ENCODE results near the gene LHFPL6. TPM values are rescaled to one million over a fixed set of nuclear protein-coding genes. Genes with fewer than 3 reads are reported as not detected.

LHFPL6 gene
- total RNA-seq, 1 experiment from 2014 or later, result 25.7 TPM

DNA sequence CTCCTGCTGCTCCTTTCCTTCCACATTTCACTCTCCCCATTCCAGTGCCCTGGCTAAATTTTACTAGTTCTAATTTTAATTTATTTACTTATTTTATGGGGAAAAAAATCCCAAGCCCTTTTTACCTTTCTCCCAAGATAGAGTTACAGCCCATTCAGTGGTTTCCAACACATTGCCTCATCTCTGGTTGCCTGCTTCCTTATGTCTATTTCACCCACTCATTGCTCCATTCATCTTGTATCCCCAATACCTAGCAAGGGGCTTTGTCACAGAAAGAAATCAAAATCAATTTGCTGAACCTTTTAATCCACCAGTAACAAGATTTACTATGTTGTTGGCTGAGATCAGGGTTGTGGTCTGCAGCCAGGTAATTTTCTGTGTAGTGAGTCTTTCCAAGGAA is 55.9 kb downstream of the LHFPL6 start:
- H3K36me3 ChIP-seq (ENCODE audit: control insufficient read depth, insufficient read depth, low read length), result no peaks in the 10 kb centered on the region
- CTCF ChIA-PET, result no interaction called here

DNA sequence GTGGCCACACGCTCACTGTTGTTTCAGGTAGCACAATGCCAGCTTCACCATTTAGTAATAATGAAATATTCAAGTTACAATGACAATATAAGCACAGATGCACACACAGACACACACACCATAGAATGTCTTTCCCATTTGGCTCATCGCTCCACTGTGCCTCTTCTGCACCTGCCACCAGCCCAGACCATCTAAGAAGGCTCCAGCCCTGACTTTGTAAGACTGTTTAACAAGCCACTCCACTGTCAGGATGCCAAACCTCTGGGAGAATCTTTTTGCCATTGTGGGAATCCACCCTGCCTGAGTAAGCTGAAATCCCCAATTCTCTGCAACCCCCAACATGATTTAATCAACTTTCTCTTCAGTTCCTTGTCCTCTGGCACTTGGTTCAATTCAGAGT is 60.6 kb downstream of the LHFPL6 start:
- in situ Hi-C loops (cut with HindIII; ENCODE audit: low pct_unique_long_range_greater_than_20kb, low sequenced_read_pairs) (no loop called here), intact Hi-C loops (cut with micrococcal nuclease; ENCODE audit: unreplicated experiment) (no loop called here)
- Histone ChIP-seq H3K27me3 (ENCODE audit: control insufficient read depth, insufficient read depth, low read length) (no peaks in the 10 kb centered on the region), H3K4me1 (ENCODE audit: control insufficient read depth, insufficient read depth, low read length) (no peaks in the 10 kb centered on the region), H3K9me3 (ENCODE audit: control insufficient read depth, insufficient read depth, low read depth, low read length) (no peaks in the 10 kb centered on the region), H3K4me3 (ENCODE audit: low read depth in 2 of 2, low read length in 2 of 2) (no peak overlapping the region), H3K27ac (ENCODE audit: low read length) (no peak overlapping the region), H3K36me3 (ENCODE audit: control insufficient read depth, insufficient read depth, low read length) (no peaks in the 10 kb centered on the region)
- ChIA-PET CTCF (no interaction called here), POLR2A (no interaction called here)
- TF ChIP-seq, protein P1, sequence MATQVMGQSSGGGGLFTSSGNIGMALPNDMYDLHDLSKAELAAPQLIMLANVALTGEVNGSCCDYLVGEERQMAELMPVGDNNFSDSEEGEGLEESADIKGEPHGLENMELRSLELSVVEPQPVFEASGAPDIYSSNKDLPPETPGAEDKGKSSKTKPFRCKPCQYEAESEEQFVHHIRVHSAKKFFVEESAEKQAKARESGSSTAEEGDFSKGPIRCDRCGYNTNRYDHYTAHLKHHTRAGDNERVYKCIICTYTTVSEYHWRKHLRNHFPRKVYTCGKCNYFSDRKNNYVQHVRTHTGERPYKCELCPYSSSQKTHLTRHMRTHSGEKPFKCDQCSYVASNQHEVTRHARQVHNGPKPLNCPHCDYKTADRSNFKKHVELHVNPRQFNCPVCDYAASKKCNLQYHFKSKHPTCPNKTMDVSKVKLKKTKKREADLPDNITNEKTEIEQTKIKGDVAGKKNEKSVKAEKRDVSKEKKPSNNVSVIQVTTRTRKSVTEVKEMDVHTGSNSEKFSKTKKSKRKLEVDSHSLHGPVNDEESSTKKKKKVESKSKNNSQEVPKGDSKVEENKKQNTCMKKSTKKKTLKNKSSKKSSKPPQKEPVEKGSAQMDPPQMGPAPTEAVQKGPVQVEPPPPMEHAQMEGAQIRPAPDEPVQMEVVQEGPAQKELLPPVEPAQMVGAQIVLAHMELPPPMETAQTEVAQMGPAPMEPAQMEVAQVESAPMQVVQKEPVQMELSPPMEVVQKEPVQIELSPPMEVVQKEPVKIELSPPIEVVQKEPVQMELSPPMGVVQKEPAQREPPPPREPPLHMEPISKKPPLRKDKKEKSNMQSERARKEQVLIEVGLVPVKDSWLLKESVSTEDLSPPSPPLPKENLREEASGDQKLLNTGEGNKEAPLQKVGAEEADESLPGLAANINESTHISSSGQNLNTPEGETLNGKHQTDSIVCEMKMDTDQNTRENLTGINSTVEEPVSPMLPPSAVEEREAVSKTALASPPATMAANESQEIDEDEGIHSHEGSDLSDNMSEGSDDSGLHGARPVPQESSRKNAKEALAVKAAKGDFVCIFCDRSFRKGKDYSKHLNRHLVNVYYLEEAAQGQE (IDR thresholded peaks at IDR 0.05; ENCODE audit: insufficient read depth in 1 of 2, low read depth in 2 of 2, low read length in 1 of 2), result no peak
- TF ChIP-seq POLR2AphosphoS5 (IDR thresholded peaks at IDR 0.05; ENCODE audit: low read depth, low read length), result no peak
- TF ChIP-seq, protein P2, sequence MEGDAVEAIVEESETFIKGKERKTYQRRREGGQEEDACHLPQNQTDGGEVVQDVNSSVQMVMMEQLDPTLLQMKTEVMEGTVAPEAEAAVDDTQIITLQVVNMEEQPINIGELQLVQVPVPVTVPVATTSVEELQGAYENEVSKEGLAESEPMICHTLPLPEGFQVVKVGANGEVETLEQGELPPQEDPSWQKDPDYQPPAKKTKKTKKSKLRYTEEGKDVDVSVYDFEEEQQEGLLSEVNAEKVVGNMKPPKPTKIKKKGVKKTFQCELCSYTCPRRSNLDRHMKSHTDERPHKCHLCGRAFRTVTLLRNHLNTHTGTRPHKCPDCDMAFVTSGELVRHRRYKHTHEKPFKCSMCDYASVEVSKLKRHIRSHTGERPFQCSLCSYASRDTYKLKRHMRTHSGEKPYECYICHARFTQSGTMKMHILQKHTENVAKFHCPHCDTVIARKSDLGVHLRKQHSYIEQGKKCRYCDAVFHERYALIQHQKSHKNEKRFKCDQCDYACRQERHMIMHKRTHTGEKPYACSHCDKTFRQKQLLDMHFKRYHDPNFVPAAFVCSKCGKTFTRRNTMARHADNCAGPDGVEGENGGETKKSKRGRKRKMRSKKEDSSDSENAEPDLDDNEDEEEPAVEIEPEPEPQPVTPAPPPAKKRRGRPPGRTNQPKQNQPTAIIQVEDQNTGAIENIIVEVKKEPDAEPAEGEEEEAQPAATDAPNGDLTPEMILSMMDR (IDR thresholded peaks at IDR 0.05), result no peak
- TF ChIP-seq TCF7L2 (IDR thresholded peaks at IDR 0.05; ENCODE audit: low read depth, low read length), result no peak
- no peak for TF ChIP-seq SIN3A (IDR thresholded peaks at IDR 0.05; ENCODE audit: borderline replicate concordance, insufficient read depth, low read depth, low read length)
- ATAC-seq (no peak), DNase-seq (ENCODE audit: low read depth, low spot score) (no peak)
- no TSS peak for BruUV-seq (replicated peaks)

More for the DNA sequence above, 55.9 kb downstream of the LHFPL6 start:
- Histone ChIP-seq H3K27ac (ENCODE audit: low read length) (no peak overlapping the region), H3K9me3 (ENCODE audit: control insufficient read depth, insufficient read depth, low read depth, low read length) (no peaks in the 10 kb centered on the region), H3K4me1 (ENCODE audit: control insufficient read depth, insufficient read depth, low read length) (no peaks in the 10 kb centered on the region), H3K4me3 (ENCODE audit: low read depth in 2 of 2, low read length in 2 of 2) (no peak overlapping the region), H3K27me3 (ENCODE audit: control insufficient read depth, insufficient read depth, low read length) (no peaks in the 10 kb centered on the region)
- ATAC-seq (no peak), DNase-seq (ENCODE audit: low read depth, low spot score) (no peak)
- in situ Hi-C loops (cut with HindIII; ENCODE audit: low pct_unique_long_range_greater_than_20kb, low sequenced_read_pairs), result no loop called here
- TF ChIP-seq SIN3A (IDR thresholded peaks at IDR 0.05; ENCODE audit: borderline replicate concordance, insufficient read depth, low read depth, low read length), result no peak
- TF ChIP-seq, protein P1 (IDR thresholded peaks at IDR 0.05; ENCODE audit: insufficient read depth in 1 of 2, low read depth in 2 of 2, low read length in 1 of 2), result no peak
- no peak for TF ChIP-seq TCF7L2 (IDR thresholded peaks at IDR 0.05; ENCODE audit: low read depth, low read length)
- no peak for TF ChIP-seq POLR2AphosphoS5 (IDR thresholded peaks at IDR 0.05; ENCODE audit: low read depth, low read length)
- TF ChIP-seq, protein P2 (IDR thresholded peaks at IDR 0.05), result no peak
- intact Hi-C loops (cut with micrococcal nuclease; ENCODE audit: unreplicated experiment), result no loop called here
- no TSS peak for BruUV-seq (replicated peaks)
- POLR2A ChIA-PET, result no interaction called here

All from Panc1 (cell line).